B cell (primary cell): ENCODE measurements around the gene MAPKAP1.

Experiments used
- CTCF ChIP-seq: fragments of 200-600 bp; IDR thresholded peaks from one replicate; pipeline ENCODE4 v1.8.0; 2022; ENCODE audit warnings: antibody characterized with exemption, mild to moderate bottlenecking
- EZH2 ChIP-seq: IDR thresholded peaks from 2 replicates; pipeline ENCODE4 v1.6.1; 2012; ENCODE audit warnings: borderline replicate concordance, low read depth, mild to moderate bottlenecking, moderate library complexity, low read length; ENCODE audit not compliant: insufficient read depth, poor library complexity, severe bottlenecking

GRCh38 chr9:125406810-125407087 is 300.3 kb downstream of the MAPKAP1 start:
- no peak for TF ChIP-seq CTCF
- no peak for TF ChIP-seq EZH2
